NT2/D1 (cell line): ENCODE data around the gene PLEK2.

Experiments used
- DNase-seq: peaks from one replicate; pipeline ENCODE4 v3.0.0-alpha.2; 2011; ENCODE audit warnings: low read depth, low spot score
- H3K27me3 ChIP-seq: 2 replicates; pipeline ENCODE4 v1.6.0; 2011; ENCODE audit warnings: mild to moderate bottlenecking; ENCODE audit not compliant: insufficient read length, insufficient read depth
- H3K36me3 ChIP-seq: 2 replicates; pipeline ENCODE4 v1.6.1; 2011; ENCODE audit warnings: mild to moderate bottlenecking, low read length, mixed read lengths; ENCODE audit not compliant: insufficient read depth, insufficient read length
- H3K4me1 ChIP-seq: 2 replicates; pipeline ENCODE4 v1.5.1; 2011; ENCODE audit not compliant: insufficient read depth, insufficient read length
- H3K4me3 ChIP-seq: 2 replicates; pipeline ENCODE4 v1.5.1; 2011; ENCODE audit warnings: low read depth; ENCODE audit not compliant: insufficient read length
- H3K9ac ChIP-seq: 2 replicates; pipeline ENCODE4 v1.6.0; 2011; ENCODE audit warnings: low read depth; ENCODE audit not compliant: insufficient read length
- H3K9me3 ChIP-seq: 2 replicates; pipeline ENCODE4 v1.5.1; 2011; ENCODE audit warnings: mild to moderate bottlenecking, low read length; ENCODE audit not compliant: insufficient read depth
- SUZ12 ChIP-seq: IDR thresholded peaks from 2 replicates; pipeline ENCODE4 v1.6.1; 2011; ENCODE audit not compliant: insufficient read length, insufficient read depth; ENCODE audit errors: extremely low read depth
- YY1 ChIP-seq: IDR thresholded peaks from 2 replicates; pipeline ENCODE4 v1.6.1; 2011; ENCODE audit not compliant: insufficient read length, insufficient read depth
- ZNF274 ChIP-seq: IDR thresholded peaks from 2 replicates; pipeline ENCODE4 v1.6.1; 2011; ENCODE audit warnings: mild to moderate bottlenecking, low read depth, low read length

PLEK2 gene

GRCh38 chr14:67387195-67387594 lies 24.8 kb downstream of the PLEK2 start:
- Histone ChIP-seq H3K4me1 (peaks cover 3% of the 10 kb centered on the region), H3K4me3 (no peak overlapping the region), H3K36me3 (peaks cover 36% of the 10 kb centered on the region), H3K9me3 (no peaks in the 10 kb centered on the region), H3K27me3 (no peaks in the 10 kb centered on the region), H3K9ac (no peak overlapping the region)
- DNase-seq: no peak
- TF ChIP-seq YY1: no peak
- no peak for TF ChIP-seq ZNF274
- no peak for TF ChIP-seq SUZ12

GRCh38 chr14:67385618-67386017 lies 26.3 kb downstream of the PLEK2 start:
- Histone ChIP-seq H3K27me3 (no peaks in the 10 kb centered on the region), H3K9ac (no peak overlapping the region), H3K9me3 (no peaks in the 10 kb centered on the region), H3K36me3 (peaks cover 50% of the 10 kb centered on the region), H3K4me1 (no peaks in the 10 kb centered on the region), H3K4me3 (no peak overlapping the region)
- TF ChIP-seq YY1 (no peak), SUZ12 (no peak), ZNF274 (no peak)
- no peak for DNase-seq

- no peaks in the 10 kb centered on the region for H3K9me3 ChIP-seq
- H3K27me3 ChIP-seq: no peaks in the 10 kb centered on the region
- no peak for DNase-seq
- TF ChIP-seq ZNF274 (no peak), YY1 (no peak), SUZ12 (no peak)
- no peaks in the 10 kb centered on the region for H3K4me1 ChIP-seq
- no peak overlapping the region for H3K4me3 ChIP-seq
- H3K9ac ChIP-seq: no peak overlapping the region
- H3K36me3 ChIP-seq: peaks cover 55% of the 10 kb centered on the region
These were observed 26.8 kb downstream of the PLEK2 start for GRCh38 chr14:67385120-67385519.

- Histone ChIP-seq H3K9ac (no peak overlapping the region), H3K9me3 (no peaks in the 10 kb centered on the region), H3K4me1 (no peaks in the 10 kb centered on the region), H3K36me3 (peaks cover 78% of the 10 kb centered on the region), H3K27me3 (no peaks in the 10 kb centered on the region), H3K4me3 (no peak overlapping the region)
- TF ChIP-seq YY1 (no peak), SUZ12 (no peak), ZNF274 (no peak)
- DNase-seq: no peak
These were observed 34.0 kb downstream of the PLEK2 start for GRCh38 chr14:67377916-67378315.

GRCh38 chr14:67373347-67373746 lies 38.6 kb downstream of the PLEK2 start:
- H3K4me3 ChIP-seq: no peak overlapping the region
- no peaks in the 10 kb centered on the region for H3K4me1 ChIP-seq
- no peak overlapping the region for H3K9ac ChIP-seq
- H3K9me3 ChIP-seq: no peaks in the 10 kb centered on the region
- peaks cover 75% of the 10 kb centered on the region for H3K36me3 ChIP-seq
- H3K27me3 ChIP-seq: no peaks in the 10 kb centered on the region
- no peak for DNase-seq
- TF ChIP-seq YY1: no peak
- TF ChIP-seq ZNF274: no peak
- no peak for TF ChIP-seq SUZ12

GRCh38 chr14:67372833-67373232 lies 39.1 kb downstream of the PLEK2 start:
- DNase-seq: no peak
- TF ChIP-seq SUZ12 (no peak), ZNF274 (no peak), YY1 (no peak)
- Histone ChIP-seq H3K27me3 (no peaks in the 10 kb centered on the region), H3K9ac (no peak overlapping the region), H3K36me3 (peaks cover 75% of the 10 kb centered on the region), H3K4me1 (no peaks in the 10 kb centered on the region), H3K9me3 (no peaks in the 10 kb centered on the region), H3K4me3 (no peak overlapping the region)

GRCh38 chr14:67371247-67372148 lies 40.5 kb downstream of the PLEK2 start:
- Histone ChIP-seq H3K9me3 (no peaks in the 10 kb centered on the region), H3K4me3 (no peak overlapping the region), H3K9ac (no peak overlapping the region), H3K4me1 (no peaks in the 10 kb centered on the region), H3K27me3 (no peaks in the 10 kb centered on the region), H3K36me3 (peaks cover 74% of the 10 kb centered on the region)
- no peak for TF ChIP-seq YY1
- no peak for TF ChIP-seq ZNF274
- TF ChIP-seq SUZ12: no peak
- no peak for DNase-seq
